HG03520 (cell line): ENCODE data around the gene ATF7.

Source experiments
- ATAC-seq: cut with Tn5 transposase; IDR thresholded peaks from one replicate; pipeline ENCODE4 v1.9.1; 2021; ENCODE audit warnings: mild to moderate bottlenecking, moderate library complexity; ENCODE audit not compliant: unreplicated experiment

Gene ATF7

GRCh38 chr12:53464685-53465418 is 161.3 kb downstream of the ATF7 start:
- no peak for ATAC-seq

DNA sequence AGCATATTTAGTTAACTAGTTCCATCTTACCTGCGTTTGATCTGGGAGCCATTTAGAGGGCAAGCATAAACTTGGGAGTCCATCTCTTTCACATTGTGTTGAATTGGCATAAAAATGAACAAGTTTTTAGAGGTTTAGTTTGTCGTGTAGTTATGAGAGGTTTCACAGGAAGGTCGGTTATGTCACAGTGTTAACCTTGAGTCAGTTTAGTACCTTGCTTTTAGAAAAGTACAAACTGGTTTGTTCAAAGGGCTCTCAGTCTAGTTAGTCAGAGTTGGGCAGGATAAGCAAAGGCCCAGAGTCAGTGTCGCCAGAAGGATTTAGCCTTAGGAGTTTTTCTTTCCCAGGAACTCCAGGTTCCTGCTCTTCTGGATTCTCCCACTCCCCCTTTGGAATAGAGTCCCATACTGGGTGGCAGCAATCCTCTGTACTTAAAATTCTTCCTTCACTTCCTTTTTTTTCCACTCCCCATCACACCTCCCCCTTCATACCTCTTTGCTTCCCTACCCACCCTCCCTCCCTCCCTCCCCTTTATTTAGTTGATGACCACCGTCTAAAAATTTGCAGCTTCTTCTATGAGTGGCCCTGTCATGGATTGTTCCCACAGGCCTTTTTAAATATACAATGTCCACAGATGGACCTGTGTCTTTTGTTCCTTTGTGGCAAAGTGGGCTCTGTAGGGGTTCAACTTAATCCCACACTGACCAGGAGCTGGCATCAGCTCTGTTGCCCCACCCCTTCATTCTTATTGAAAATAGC is 162.2 kb downstream of the ATF7 start:
- no peak for ATAC-seq

GRCh38 chr12:53462935-53463334 is 163.2 kb downstream of the ATF7 start:
- ATAC-seq = no peak

DNA sequence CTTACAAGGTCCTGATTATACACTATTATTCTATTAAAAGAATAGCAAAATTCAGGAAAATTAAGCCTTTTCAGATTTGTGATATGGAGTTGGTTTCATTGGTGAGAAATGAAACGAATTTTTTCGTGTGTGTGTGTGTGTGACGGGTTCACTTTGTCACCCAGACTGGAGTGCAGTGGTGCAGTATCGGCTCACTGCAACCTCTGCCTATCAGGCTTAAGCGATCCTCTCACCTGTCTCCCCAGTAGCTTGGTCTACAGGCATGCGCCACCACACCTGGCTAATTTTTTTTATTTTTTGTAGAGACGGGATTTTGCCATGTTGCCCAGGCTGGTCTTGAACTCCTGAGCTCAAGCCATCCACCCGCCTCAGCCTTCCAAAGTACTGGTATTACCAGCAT is 164.6 kb downstream of the ATF7 start:
- ATAC-seq = no peak

- ATAC-seq = no peak
These were observed 165.1 kb downstream of the ATF7 start for GRCh38 chr12:53461059-53461458.

- no peak for ATAC-seq
These were observed 167.1 kb downstream of the ATF7 start for GRCh38 chr12:53459097-53459496.
